ENCODE results near the gene PDE4D. TPM values are rescaled to one million over a fixed set of nuclear protein-coding genes. Genes with fewer than 3 reads are reported as not detected.
A peak's percentile ranks its signal among the peaks of the same experiment; 100 is the strongest.

Gene PDE4D
- total RNA-seq, 1 donor from 2014 or later, result 85.8 TPM

- Histone ChIP-seq H3K4me3 (peak overlapping the region; percentile 14), H3K4me1 (peaks cover 9% of the 10 kb centered on the region), H3K36me3 (no peaks in the 10 kb centered on the region), H3K27me3 (no peaks in the 10 kb centered on the region), H3K27ac (no peak overlapping the region), H3K9me3 (no peaks in the 10 kb centered on the region)
- DNase-seq, result no peak
- no peak for ATAC-seq
- TF ChIP-seq CTCF (IDR thresholded peaks at IDR 0.05), result no peak
- intact Hi-C loops (cut with DNase I), result no loop called here
These were observed 308.4 kb downstream of the PDE4D start for GRCh38 chr5:59584858-59585846.

GRCh38 chr5:59583810-59584562, 309.5 kb downstream of the PDE4D start:
- no peaks in the 10 kb centered on the region for H3K36me3 ChIP-seq
- H3K4me3 ChIP-seq, result no peak overlapping the region
- no peak overlapping the region for H3K27ac ChIP-seq
- H3K9me3 ChIP-seq, result no peaks in the 10 kb centered on the region
- TF ChIP-seq CTCF (IDR thresholded peaks at IDR 0.05), result no peak
- H3K27me3 ChIP-seq, result no peaks in the 10 kb centered on the region
- DNase-seq, result no peak
- ATAC-seq, result no peak
- intact Hi-C loops (cut with DNase I), result no loop called here
- peaks cover 9% of the 10 kb centered on the region for H3K4me1 ChIP-seq

- intact Hi-C loops (cut with DNase I), result no loop called here
- H3K36me3 ChIP-seq, result no peaks in the 10 kb centered on the region
- H3K4me1 ChIP-seq, result peaks cover 5% of the 10 kb centered on the region
- no peaks in the 10 kb centered on the region for H3K27me3 ChIP-seq
- DNase-seq (no peak), ATAC-seq (peak; percentile 69)
- no peak overlapping the region for H3K27ac ChIP-seq
- H3K9me3 ChIP-seq, result no peaks in the 10 kb centered on the region
- H3K4me3 ChIP-seq, result no peak overlapping the region
- TF ChIP-seq CTCF (IDR thresholded peaks at IDR 0.05), result no peak
These were observed 310.2 kb downstream of the PDE4D start for GRCh38 chr5:59583151-59583809.

GRCh38 chr5:59582746-59583145, 310.8 kb downstream of the PDE4D start:
- H3K36me3 ChIP-seq, result no peaks in the 10 kb centered on the region
- no peak overlapping the region for H3K27ac ChIP-seq
- H3K27me3 ChIP-seq, result no peaks in the 10 kb centered on the region
- H3K4me1 ChIP-seq, result no peaks in the 10 kb centered on the region
- intact Hi-C loops (cut with DNase I), result no loop called here
- ATAC-seq (no peak), DNase-seq (no peak)
- H3K4me3 ChIP-seq, result no peak overlapping the region
- no peak for TF ChIP-seq CTCF (IDR thresholded peaks at IDR 0.05)
- H3K9me3 ChIP-seq, result no peaks in the 10 kb centered on the region

GRCh38 chr5:59579824-59580167, 313.7 kb downstream of the PDE4D start:
- DNase-seq (no peak), ATAC-seq (no peak)
- H3K4me3 ChIP-seq, result no peak overlapping the region
- no peaks in the 10 kb centered on the region for H3K36me3 ChIP-seq
- H3K9me3 ChIP-seq, result no peaks in the 10 kb centered on the region
- intact Hi-C loops (cut with DNase I), result no loop called here
- no peaks in the 10 kb centered on the region for H3K4me1 ChIP-seq
- no peak overlapping the region for H3K27ac ChIP-seq
- TF ChIP-seq CTCF (IDR thresholded peaks at IDR 0.05), result no peak
- no peaks in the 10 kb centered on the region for H3K27me3 ChIP-seq

Data from upper lobe of right lung (tissue), 1 donor.